GM18861 (cell line): ENCODE results near the gene TES.

Experiments used
- ATAC-seq: cut with Tn5 transposase; IDR thresholded peaks from one replicate; pipeline ENCODE4 v1.9.1; 2021; ENCODE audit not compliant: unreplicated experiment

The TES gene

DNA sequence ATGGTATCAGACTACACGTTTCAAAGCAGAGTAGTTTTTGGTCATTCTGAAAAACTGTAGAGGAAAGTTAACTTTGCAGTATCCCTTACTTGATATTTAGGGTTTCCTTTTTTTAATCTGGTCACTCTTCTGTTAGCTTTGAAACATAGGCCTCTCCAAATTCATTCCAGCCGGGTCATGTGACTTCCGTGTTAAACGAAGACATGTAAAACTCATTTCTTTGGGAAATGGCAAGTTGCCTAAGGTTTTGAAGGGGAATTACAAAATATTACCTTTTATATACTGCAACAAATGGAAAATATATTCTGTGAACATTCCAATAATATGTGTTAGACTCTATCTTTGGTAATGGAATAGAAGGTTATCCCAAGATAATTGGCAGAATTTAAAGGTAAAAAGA, 9.5 kb downstream of the TES start:
- ATAC-seq, result no peak

DNA sequence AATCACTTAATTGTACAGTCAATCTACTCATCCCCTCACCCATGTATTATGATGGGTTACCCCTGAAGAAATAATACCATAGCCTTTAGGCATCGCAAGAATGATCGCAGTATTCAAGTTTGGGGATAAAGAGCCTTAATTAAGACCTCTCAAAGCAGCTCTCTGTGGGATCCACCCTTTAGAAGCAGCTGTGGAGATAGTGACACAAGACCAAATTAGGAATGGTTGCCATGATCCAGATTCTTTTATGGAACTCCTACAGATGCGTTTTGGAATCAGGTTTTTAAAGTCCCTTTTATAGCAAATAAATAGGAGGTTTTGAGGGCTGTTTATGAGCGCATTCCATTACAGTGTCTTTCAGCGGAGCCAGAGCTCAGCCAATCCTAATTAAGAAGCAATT, 12.2 kb downstream of the TES start:
- ATAC-seq, result no peak

DNA sequence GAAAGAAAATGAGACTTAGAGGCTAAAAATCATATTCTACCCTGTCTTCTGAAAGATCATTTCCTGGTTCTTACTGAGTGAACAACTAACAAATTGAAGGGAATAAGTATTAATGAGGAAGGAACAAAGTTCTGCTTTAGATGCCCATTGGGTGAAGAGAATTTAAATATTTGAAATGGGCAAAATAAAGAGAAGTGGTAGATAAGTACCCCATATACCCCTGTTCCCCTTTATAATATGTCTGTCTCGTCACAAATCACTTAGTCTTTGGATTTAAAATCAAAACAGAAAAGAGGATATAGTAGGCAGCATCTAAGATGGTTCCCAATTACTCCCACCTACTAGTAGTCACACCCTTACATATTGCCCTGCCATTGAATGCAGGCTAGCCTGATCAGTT, 13.2 kb downstream of the TES start:
- no peak for ATAC-seq

DNA sequence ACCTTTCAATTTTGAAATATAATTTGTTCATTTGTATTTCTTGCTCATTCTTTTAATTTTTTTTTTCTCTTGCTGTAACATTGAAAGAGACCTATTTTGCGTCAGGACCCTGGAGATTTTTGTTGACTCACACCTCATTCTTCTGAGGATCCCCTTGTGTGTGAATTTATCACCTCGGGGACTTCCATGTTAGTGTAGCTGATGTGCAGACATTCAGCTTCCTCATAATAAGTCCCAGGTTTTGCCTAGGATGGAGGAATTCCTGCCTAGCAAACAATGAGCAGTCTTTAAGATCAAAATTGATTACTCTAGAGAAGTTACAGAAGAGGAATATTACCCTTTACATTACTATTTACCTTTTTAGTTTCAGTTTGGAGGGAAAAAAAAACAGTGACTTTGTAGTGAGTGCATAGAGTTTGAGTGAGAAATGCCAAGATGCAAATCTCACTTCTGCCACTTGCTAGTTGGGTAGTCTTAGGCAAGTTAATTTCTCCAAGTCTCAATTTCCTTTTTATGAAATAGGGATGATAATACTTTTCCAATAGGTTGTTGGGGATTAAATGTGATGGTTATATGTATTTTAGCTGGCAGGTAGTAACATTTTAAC, 14.3 kb downstream of the TES start:
- ATAC-seq, result peak; percentile 53

DNA sequence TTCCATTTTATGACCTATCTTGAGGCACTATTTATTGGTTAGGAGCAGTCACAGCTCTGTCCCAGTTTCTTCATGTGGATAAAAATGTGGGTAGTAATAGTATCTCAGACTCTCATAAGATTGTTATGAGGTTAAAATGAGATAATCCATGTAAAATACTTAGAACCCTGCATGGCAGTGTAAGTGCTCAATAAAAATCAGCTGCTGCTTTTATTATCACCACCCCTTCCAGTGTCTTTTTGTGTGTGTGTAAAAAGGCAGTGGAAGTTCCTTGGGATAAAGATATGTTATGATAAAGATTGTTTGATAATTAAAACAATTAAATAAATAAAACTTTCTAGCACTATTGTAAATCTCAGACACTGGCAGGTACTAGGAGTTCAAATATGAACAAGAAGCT, 15.5 kb downstream of the TES start:
- no peak for ATAC-seq

DNA sequence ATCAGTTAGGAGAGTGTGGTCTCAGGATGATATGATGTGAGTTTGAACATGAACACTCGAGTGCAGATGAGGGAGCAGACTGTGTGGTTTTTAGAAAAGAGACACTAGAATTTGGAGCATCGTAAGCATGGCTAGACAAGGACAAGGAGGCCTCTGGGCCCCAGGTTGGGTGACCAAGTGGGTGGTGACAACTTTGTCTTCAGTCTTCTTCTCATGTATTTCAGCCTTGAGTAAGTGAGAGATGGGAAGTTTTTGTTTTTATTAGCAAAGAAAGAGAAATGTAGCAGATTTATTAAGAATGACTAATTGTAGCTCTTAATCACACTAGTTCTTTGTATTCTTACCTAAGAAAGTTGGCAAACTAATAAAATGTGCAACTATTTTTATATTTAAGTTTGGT, 16.3 kb downstream of the TES start:
- ATAC-seq, result no peak

DNA sequence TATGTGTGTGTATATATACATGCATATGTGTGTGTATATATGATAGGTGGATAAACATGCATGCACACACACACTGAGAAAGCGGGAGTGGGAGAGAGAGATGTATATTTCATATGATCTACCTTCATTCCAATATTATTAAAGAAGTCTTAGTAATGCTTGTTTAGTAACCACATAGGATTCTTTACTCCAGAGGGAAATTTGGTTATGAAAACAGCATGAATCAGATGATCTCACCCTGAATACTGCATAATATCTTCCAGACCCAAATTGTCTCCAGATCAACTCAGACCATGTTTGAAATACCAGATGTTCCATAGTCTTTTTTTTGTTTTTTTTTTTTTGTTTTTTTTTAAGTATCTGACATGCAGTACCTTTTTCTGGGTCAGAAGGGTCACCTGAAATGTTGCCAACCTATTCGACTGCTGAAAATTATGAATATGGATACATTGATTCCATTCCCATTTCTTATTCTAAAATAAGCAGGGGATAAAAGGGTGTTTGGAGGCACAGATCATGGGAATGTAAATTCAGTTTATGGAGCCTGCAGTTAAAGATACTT, 17.4 kb downstream of the TES start:
- no peak for ATAC-seq

DNA sequence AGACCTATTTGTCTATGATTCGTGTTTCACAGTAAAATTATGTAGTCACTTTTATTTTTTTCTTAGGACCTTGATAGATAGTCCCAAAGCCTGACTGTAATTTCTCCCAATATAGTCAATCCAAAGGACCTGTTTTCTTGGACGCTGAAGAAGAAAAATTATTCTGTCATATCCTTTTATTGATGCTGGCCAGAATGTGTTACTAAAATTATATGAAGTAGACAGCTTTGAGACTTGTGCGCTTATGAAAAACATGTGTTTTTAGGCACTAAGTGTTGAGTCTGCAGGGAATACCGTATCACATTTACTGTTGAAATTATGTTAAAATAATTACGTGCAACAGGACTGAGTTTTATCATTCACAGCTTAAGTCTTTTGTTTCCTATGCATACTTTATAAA, 17.9 kb downstream of the TES start:
- no peak for ATAC-seq

DNA sequence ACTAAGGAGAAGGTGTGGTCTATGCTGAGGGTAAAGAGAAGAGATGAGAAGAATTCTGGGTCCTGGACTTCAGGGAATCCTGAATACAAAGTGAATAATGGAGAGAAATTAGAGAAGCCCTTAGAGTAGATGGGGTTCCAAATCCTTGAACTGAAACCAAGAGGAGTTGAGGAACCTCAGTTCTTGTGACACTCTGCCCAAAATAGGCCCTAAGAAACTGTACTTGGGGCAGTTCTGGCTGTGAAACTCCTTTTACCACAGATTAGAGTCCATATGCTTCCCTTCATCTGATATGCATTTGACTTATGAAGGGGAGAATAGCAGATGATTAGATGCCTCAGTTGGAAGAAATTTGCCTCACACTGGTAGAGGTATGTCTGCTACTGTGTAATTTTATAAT, 19.0 kb downstream of the TES start:
- ATAC-seq, result no peak

DNA sequence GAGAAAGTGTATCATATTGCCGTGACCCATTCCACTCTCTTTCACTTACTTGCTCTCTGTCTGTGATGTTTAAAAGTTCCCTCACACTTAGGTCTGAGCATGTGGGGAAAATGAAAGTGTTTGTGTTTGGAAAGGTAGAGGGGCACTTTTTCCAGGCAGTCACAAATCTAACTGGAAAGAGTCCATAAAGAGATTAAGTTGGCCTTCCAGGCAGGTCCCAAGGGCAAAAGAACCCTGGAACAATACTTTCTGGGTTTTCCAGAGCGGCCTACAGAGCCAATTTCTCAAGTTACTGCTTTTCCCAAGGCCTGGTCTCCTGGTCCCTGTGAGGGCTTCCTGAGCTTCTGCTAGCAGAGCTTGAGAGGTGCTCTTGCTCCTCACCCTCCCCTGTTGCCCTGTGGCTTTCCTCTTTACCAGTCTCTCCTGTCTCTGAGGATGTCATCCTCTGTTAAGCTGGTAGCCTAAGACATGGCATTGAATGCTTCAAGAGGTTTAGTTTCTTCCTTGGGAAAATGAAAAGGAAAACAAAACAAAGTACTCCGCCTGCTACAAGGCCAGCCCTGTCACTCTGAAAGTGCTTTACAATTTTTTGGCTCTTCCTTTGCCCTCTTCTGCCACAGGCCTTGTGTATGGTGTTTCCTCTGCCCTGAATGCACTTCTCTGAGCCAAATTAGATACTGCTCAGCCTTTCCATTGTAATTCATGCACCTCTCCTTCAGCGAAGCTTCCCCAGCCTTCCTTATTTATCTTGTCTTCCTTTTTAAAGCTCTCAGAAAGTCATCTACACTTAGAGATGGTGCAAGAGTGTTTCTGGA, 20.1 kb downstream of the TES start:
- no peak for ATAC-seq

DNA sequence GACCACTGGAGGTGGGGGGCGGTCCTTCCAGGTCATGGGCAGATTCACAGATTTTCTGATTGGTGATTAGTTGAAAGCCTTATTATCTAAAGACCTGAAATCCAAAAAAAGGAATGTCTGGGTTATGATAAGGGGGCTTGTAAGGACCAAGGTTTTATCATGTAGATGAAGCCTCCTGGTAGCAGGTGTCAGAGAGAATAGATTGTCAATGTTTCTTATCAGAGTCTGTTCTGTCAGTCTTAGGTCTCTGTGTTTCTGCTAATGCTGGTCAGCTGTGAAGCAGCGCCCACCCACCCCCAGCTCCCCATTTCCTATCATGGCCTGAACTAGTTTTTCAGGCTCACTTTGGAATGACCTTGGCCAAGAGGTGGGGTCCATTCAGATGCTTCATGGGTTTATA, 21.2 kb downstream of the TES start:
- ATAC-seq, result no peak

DNA sequence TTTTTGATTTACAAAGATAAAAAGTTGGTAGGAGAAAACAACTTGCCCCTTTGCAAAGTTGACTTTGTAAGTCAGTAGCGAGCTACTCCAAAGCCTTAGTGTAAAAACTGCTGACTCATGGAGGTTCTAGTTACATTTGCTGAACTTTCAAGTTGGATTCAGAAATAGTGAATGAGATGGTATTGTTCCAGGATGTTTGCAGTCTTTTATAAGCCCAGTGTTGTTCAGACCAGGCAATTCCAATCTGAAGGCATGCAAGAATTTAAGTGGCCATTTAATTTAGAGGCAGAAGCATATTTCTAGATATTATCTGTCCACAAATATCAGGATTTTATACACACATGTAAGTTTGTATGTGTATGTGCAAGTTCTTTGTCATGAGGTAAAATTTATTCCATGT, 21.6 kb downstream of the TES start:
- ATAC-seq, result no peak

DNA sequence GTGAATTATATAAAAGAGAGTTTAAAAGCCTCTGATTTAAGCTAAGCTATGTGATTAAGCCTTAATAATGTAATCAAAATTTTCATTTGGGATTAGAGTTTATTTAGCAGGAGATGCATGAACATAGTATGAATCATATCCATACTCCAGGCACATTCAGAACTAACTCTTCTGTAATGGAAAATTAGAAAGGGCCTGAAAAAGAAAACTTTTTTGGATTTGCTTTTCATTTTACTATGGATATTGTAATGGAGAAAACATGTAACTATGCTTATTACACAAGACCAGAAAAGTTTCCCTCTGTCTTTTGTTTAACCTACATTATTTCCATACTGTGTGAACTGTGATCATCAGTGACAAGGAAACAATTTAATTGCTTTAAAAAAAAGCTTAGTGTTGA, 22.0 kb downstream of the TES start:
- no peak for ATAC-seq

DNA sequence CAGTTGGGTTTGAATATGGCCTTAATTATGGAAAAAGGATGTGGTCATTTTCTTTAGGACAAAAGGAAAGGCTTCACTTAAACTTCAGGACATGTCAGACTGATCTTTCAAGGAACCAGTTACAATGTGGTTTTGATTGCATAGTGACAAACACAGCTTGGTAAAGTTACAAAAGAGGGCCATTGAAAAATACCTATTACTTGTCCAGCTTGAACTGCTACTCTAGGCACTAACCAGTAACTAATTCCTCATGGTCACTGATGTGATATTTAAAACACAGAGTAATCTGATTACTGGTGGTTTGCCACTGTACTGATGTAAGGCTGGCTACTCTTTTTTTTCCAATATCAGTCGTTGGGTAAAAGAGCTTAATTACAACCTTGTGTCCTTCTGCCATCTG, 22.6 kb downstream of the TES start:
- ATAC-seq, result no peak

DNA sequence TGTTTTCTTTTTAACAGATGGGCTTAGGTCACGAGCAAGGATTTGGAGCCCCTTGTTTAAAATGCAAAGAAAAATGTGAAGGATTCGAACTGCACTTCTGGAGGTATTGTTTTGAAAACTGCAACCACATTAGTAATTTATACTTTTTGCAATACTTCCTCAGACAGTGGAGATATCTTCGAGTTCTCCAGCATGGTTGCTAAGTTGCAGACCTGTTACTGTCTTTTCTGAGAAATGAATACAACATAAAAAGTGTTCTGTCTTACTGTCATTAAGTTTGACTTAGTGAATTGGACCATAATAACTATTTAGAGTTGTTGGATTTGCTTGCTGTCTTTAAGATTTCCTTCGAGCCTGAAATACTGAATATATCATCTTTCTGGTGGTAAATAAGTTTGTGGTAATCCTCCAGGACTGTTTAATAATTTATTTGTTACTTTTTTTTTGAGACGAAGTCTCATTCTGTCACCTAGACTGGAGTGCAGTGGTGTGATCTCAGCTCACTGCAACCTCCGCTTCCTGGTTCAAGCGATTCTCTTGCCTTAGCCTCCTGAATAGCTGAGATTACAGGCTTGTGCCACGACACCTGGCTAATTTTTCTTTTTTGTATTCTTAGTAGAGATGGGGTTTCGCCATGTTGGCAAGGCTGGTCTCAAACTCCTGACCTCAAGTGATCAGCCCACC, 24.3 kb downstream of the TES start:
- no peak for ATAC-seq

DNA sequence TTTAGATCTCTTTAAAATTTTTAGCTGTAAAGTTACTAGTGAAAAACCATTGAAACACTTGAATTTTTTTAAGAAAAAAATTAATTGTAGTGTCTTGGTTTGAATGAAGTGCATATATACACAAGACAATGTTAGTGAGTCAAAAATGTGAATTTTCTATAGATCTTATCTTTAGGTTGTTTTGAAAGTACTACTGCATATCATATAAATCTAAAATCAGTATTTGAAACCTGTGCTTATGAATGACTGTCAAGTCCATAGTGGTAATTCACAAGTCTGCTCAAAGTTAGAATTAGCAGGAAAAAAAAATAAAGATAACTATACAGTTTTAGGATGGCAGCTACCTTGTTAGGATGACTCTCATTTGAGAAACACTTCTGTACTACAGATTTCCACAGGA, 25.0 kb downstream of the TES start:
- no peak for ATAC-seq

DNA sequence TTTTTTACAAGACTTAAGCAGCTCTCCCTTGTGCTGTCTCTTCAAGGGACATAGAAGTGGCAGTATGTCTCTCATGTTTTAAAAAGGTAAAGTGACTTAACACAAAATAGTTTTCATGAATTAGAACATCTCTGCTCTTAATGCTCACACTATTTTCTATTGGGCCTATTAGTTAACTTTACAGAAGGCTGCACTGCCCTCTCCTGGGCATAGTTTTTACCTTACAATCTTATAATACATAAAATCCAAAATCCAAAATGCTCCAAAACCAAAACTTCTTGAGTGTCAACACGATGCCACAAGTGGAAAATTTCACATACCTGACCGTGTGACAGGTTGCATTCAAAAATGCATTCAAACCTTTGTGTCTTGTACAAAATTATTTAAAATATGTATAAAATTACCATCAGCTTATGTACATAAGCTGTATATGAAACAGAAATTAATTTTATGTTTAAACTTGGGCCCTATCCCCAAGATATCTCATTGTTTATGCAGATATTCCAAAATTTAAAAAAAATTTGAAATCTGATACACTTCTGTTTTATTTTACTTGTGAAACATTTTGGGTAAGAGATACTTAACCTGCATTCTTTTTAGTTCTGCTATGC, 25.8 kb downstream of the TES start:
- peak; percentile 41 for ATAC-seq

DNA sequence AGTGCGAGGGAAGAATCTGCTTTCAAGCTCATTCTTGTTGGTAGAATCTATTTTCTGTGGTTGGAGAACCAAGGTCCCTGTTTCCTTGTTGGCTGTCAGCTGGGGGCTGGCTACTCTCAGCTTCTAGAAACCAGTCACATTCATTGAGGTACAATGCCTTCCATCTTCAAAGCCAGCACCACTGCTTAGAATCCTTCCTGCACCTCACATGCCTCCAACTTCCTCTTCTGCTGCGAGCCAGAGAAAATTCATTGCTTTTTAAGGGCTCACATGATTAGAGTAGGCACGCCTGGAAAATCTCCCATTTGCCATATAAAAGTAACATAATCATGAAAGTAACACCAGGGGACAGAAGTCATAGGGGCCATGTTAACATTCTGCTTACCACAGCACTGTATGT, 28.7 kb downstream of the TES start:
- ATAC-seq, result no peak

DNA sequence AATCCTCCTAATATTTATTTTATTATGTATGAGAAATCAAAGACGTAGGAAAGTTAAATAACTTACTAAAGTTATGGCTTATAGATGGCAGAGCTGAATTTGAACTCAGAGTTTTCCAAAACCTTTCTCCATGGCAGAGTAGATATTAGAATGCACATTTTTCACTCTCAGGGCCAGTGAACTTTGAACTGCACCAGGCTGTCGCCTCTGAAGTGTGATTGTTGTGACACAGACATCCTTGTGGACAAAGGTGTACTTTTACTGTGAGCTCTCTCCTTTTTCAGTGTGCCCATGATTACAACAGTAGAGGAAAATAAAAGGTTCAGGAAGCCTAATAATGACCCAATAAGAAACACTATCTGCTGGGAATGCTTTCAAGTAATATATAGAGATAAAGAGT, 29.1 kb downstream of the TES start:
- no peak for ATAC-seq

DNA sequence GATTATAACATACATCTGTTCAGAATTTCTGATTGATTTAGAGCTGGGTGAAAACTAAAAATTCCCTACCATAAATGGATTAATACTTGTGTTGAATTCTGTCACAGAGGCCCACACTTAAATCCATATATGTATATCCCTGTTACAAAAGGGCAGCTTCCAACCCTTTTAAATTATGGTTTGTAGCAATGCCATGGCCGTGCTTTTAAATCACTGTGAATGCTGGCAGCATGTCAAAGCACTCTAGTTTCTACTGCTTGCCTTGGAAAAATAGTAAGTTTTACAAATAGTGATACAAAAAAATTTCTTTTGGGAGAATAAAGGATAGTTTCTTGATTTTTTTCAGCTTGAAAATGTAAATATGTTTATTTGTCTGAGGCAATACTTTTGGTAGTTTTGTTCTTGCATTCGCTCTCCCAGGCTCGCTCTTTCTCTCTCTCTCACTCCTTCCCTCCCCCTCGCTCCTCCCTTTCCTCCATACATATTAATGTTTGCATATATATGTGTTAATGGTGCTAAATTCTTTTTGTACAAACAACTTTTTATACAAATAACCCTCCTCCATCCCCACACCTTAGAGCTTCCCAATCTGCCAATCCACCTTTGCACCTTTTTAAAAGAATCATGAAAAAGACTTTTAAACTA, 29.8 kb downstream of the TES start:
- no peak for ATAC-seq

DNA sequence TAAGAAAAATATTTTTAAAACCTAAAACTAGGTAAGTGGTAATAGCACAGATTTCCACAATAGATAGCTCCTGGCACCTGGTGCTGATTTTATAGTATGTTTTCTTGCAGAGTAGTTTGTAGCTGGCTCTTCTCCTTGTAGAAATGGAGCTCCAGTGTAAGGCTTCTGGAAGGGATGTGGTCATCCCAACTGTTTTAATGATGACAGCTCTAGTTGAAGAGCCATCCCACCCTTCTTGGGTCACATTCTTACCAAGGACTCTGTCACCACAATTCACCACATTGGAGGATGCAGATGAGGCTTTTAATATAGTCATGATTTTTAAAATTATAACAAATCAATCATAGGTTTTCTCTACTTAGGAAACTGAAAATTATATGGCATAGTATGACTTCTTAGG, 31.0 kb downstream of the TES start:
- no peak for ATAC-seq
